ENCODE data around the gene CFAP58.

CFAP58 gene

DNA sequence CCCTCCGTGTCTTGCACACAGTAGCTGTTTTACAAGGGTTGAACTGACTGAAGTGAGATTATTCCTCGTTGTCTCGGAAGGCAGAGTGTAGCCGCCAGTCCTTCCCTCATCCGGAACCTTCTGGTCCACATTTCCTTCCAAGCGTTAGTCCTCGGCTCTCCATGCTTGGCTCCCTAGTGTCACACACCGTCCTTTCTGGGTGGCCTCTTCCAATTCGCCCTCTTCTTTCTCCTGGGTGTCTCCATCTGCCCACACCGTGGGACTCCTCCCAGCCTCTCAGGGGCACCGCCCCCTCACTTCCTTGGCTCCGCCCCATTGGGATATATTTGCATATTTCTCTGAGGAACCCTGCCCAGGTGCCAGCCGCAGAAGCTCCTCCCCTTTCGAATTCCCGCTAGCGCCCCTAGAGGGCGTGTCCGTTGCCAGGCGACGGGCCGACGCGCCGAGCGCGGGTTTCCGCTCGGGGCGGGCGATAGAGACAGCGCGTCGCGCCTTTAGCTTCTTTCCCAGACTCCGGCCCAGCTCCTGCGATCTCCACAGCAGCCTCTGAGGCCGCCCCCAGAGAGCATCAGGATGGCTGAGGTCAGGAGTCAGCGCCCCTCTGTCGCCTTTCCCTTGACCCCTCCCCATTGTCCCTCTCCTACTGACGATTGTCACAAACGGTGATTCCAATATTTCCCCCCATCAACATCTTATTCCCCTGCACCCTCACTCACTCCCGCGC, at the start of gene CFAP58:
Gene CFAP58, plus strand, starts transcription at position 509 of the 724 bp plus-strand sequence. Its CDS starts 65 bp downstream, at position 574.
- in situ Hi-C loops (cut with HindIII; ENCODE audit: low pct_ligation_motif_present, low pct_unique_long_range_greater_than_20kb, low sequenced_read_pairs) = no loop called here
- peak; percentile 96 for DNase-seq

- DNase-seq = no peak
- in situ Hi-C loops (cut with HindIII; ENCODE audit: low pct_ligation_motif_present, low pct_unique_long_range_greater_than_20kb, low sequenced_read_pairs) = loop anchor here (10.0 kb wide), 1 partner anchor 50 kb away; the partner anchor contains the start of gene GSTO1
Measured at GRCh38 chr10:104304356-104304745, 49.3 kb upstream of the CFAP58 start.

- no peak for DNase-seq
- in situ Hi-C loops (cut with HindIII; ENCODE audit: low pct_ligation_motif_present, low pct_unique_long_range_greater_than_20kb, low sequenced_read_pairs) = loop anchor here (10.0 kb wide), 1 partner anchor 50 kb away; the partner anchor contains the start of gene GSTO1
Measured at GRCh38 chr10:104304927-104305326, 48.7 kb upstream of the CFAP58 start.

DNA sequence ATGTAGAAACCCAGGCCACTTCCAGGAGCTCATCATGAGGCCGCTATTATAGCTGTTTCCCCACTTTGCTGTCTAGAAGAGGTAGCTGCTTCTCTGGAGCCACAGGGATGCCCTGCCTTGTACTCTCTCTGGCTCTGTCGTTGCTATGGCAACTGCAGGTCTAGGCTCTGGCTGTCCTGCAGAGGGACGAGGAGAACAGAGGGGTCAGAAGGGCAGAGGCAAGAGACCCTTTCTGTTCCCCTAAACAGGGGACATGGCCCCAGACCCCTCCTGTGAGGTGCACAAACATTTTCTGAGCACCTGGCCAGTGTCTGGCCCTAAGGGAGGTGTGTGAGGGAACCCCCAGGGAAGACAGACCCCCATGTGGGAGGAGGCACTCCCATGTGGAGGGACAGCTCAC, 46.7 kb upstream of the CFAP58 start:
- in situ Hi-C loops (cut with HindIII; ENCODE audit: low pct_ligation_motif_present, low pct_unique_long_range_greater_than_20kb, low sequenced_read_pairs) = loop anchor here (10.0 kb wide), 1 partner anchor 52 kb away; the partner anchor contains the start of gene GSTO1
- no peak for DNase-seq

GRCh38 chr10:104307576-104308438, 45.8 kb upstream of the CFAP58 start:
- no peak for DNase-seq
- in situ Hi-C loops (cut with HindIII; ENCODE audit: low pct_ligation_motif_present, low pct_unique_long_range_greater_than_20kb, low sequenced_read_pairs) = loop anchor here (10.0 kb wide), 1 partner anchor 53 kb away; the partner anchor contains the start of gene GSTO1

- in situ Hi-C loops (cut with HindIII; ENCODE audit: low pct_ligation_motif_present, low pct_unique_long_range_greater_than_20kb, low sequenced_read_pairs) = loop anchor here (10.0 kb wide), 1 partner anchor 54 kb away; the partner anchor contains the start of gene GSTO1
- no peak for DNase-seq
Measured at GRCh38 chr10:104308439-104308903, 45.2 kb upstream of the CFAP58 start.

DNA sequence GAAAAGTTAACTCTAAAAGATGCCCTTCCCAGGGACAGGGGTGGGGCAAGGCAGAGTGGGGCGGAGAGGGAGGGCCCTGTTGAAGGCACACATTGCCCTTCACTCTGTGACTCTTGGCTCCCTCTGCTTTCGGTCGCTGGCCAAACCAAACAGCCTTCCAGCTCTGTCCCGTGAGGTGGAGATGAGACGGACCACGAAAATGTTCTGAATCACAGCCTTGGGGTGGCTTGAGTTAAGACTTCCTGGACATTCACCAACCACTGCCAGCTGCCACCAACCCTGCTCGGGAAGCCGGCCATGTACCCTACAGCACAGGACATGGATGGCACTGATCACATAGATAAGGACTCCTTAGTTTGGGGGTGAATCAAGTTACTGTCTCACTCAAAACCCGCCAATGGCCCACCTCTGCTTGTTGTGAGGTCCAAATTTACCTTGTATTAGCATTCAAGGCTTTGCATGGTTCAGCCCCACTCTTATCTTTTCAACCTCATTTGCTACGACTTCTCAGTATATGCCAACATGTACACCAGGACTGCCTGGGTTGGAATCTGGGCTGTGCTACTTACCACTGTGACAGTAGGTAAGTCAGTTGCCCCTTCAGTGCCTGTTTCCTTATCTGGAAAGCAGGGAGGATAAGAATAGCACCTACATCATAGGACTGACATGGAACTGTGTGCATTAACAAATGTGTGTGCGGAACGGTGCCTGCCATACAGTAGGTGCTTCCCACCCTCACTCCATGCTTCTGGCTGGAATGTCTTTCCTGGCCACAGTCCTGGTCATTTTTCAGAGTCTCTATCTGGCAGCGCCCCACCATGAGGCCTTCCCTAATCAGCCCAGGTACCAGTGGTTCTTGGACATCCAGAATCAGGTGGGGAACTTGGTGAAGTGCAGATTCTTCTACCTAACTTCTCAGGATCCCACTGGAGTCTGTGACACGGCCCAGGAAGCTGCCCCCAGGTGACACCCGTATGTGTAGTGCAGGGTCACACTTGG, 43.4 kb upstream of the CFAP58 start:
- in situ Hi-C loops (cut with HindIII; ENCODE audit: low pct_ligation_motif_present, low pct_unique_long_range_greater_than_20kb, low sequenced_read_pairs) = loop anchor here (10.0 kb wide), 1 partner anchor 55 kb away; the partner anchor contains the start of gene GSTO1
- peak; percentile 63 for DNase-seq

GRCh38 chr10:104311184-104311720, 42.4 kb upstream of the CFAP58 start:
- no peak for DNase-seq
- in situ Hi-C loops (cut with HindIII; ENCODE audit: low pct_ligation_motif_present, low pct_unique_long_range_greater_than_20kb, low sequenced_read_pairs) = no loop called here

DNA sequence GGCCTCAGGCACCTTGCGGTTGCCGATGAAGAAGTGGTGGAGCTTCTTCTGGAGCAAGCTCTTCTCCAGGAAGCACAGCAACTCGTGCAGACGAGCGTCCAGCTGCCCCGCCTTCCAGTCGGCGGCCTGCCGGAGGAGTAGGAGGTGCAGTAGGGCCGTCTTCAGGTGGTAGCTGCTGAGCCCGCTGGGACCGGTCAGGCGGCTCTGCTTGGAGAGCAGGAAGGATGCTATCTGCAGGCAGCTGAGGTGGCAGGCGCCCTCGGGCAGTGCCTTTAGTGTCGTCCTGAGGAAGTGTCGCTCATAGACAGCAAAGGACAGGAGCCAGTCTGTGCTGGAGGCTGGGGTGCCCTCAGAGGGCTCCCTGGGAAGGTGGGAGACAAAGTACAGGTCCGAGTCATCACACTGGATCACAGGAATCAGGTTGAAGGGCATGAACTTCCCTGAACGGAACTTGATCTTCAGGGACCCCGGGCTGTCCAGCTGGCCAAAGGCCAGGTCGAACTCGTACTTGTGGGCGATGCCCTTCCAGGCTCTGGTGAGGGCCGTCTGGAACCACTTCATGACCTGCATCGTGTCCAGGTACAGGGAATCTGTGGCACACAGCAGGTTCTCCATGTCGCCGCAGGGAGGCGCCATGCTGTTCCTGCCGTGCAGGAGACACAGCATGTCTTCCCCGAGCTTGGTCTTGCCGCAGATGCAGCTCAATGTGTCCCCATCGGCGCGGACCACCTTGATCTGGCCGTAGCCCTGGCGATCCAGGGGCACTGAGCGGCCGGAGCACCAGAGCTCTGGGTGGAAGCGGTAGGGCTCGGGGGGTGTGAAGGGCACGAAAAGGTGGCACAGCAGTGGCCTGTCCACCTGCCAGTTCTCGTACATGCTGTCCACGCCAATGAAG, 38.8 kb upstream of the CFAP58 start:
- in situ Hi-C loops (cut with HindIII; ENCODE audit: low pct_ligation_motif_present, low pct_unique_long_range_greater_than_20kb, low sequenced_read_pairs) = no loop called here
- DNase-seq = no peak

DNA sequence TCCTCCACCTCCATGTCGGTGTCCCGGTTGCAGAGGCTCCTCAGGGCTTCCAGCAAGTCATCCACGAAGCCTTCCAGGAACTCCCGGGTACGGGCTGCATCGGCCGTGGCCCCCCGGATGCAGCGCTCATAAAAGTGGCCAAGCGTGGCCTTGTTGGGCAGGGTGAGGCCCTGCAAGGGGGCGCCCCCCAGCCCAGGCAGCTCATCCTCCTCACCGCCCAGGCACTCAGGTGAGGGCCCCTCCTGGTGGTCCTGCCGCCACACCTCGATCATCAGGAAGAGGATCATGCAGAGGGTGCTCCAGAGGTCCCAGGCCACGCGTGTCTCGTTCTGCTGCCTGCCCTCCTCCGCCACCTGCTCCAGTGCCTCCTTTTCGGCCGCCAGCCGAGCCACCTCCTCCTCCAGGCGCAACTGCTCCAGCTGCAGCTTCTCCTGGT, 38.1 kb upstream of the CFAP58 start:
- in situ Hi-C loops (cut with HindIII; ENCODE audit: low pct_ligation_motif_present, low pct_unique_long_range_greater_than_20kb, low sequenced_read_pairs) = no loop called here
- DNase-seq = no peak

GRCh38 chr10:104316321-104317099, 37.1 kb upstream of the CFAP58 start:
- DNase-seq = no peak
- in situ Hi-C loops (cut with HindIII; ENCODE audit: low pct_ligation_motif_present, low pct_unique_long_range_greater_than_20kb, low sequenced_read_pairs) = no loop called here

- in situ Hi-C loops (cut with HindIII; ENCODE audit: low pct_ligation_motif_present, low pct_unique_long_range_greater_than_20kb, low sequenced_read_pairs) = no loop called here
- DNase-seq = no peak
Measured at GRCh38 chr10:104317269-104317710, 36.3 kb upstream of the CFAP58 start.

- DNase-seq = no peak
- in situ Hi-C loops (cut with HindIII; ENCODE audit: low pct_ligation_motif_present, low pct_unique_long_range_greater_than_20kb, low sequenced_read_pairs) = no loop called here
Measured at GRCh38 chr10:104317726-104318299, 35.8 kb upstream of the CFAP58 start.

DNA sequence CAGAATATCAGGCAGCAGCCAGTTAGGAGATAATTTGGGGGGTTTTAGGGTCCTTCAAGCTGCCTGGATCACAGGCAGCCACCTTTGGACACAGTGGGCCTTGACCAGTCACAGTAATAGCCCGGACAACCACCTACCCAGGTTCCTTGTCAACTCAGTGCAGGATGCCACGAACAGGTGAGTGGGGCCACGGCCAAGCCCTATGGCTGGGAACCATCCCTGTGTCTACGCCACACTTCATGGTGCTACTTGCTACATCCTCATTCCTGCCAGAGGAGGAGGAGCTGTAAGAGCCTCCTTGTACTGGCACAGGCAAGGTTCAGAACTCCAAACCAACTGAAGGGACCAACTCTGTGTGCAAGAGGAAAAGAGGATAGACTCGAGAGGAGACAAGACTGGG, 35.3 kb upstream of the CFAP58 start:
- no peak for DNase-seq
- in situ Hi-C loops (cut with HindIII; ENCODE audit: low pct_ligation_motif_present, low pct_unique_long_range_greater_than_20kb, low sequenced_read_pairs) = no loop called here

DNA sequence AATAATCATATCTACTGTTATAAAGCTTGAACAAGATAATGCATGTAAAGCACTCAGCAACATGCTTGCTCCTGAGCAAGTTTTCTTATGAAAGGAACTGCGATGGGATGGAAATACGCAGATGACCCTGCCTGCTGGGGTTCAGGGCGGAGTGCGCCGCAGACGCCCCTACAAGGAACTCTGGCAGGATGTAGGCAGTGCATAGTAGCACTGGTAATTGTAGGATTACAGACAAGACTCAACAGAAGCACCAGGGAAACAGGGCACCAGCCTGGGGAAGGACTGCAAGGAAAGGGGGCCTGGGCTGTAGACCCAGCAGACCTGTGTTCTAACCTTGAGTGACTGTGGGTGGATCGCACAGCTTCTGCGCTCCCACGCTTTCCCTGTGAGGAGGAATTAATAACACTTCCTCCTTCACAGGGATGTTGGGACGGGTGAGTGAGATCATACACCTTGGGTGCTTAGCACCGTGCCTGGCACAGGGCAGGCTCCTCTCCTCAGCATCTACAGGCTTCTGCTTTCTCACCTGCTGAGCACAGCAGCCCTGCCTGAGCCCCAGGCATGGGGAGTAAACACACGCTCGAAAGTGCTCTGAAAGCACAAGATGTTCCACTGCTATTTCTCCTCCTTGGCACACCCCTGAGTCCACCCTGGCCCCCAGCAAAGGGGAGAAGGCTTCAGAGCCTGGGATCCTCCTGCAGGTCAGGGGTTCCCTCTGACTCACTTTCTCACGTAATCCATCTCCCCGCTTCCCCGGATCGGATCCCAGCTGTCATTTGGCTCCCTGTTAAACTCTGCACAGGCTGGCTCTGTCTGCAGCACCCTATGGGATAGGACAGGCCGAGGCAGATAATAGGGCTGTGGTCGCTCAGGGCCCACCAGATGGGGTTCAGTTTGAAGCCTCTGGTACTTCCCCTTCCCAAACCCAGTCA, 34.6 kb upstream of the CFAP58 start:
- in situ Hi-C loops (cut with HindIII; ENCODE audit: low pct_ligation_motif_present, low pct_unique_long_range_greater_than_20kb, low sequenced_read_pairs) = no loop called here

More for the DNA sequence above, 34.6 kb upstream of the CFAP58 start:
- DNase-seq = no peak

All from ACHN (cell line).